ENCODE results near the gene TMEM144. TPM values are rescaled to one million over a fixed set of nuclear protein-coding genes. Genes with fewer than 3 reads are reported as not detected.

Gene TMEM144
- total RNA-seq, 1 donor = 7.3 TPM

- TF ChIP-seq, protein P1, sequence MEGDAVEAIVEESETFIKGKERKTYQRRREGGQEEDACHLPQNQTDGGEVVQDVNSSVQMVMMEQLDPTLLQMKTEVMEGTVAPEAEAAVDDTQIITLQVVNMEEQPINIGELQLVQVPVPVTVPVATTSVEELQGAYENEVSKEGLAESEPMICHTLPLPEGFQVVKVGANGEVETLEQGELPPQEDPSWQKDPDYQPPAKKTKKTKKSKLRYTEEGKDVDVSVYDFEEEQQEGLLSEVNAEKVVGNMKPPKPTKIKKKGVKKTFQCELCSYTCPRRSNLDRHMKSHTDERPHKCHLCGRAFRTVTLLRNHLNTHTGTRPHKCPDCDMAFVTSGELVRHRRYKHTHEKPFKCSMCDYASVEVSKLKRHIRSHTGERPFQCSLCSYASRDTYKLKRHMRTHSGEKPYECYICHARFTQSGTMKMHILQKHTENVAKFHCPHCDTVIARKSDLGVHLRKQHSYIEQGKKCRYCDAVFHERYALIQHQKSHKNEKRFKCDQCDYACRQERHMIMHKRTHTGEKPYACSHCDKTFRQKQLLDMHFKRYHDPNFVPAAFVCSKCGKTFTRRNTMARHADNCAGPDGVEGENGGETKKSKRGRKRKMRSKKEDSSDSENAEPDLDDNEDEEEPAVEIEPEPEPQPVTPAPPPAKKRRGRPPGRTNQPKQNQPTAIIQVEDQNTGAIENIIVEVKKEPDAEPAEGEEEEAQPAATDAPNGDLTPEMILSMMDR (IDR thresholded peaks at IDR 0.05; ENCODE audit: insufficient read depth, low read depth, low read length) = no peak
- no peak for DNase-seq (ENCODE audit: low read depth)
Measured at GRCh38 chr4:158192439-158193158, 17.7 kb upstream of the TMEM144 start.

GRCh38 chr4:158193171-158193749 is 17.0 kb upstream of the TMEM144 start:
- DNase-seq (ENCODE audit: low read depth) = peak; percentile 16
- H3K4me3 ChIP-seq (ENCODE audit: low read depth, low read length) = no peak overlapping the region
- TF ChIP-seq, protein P1 (IDR thresholded peaks at IDR 0.05; ENCODE audit: insufficient read depth, low read depth, low read length) = peak; percentile 56

More at GRCh38 chr4:158192439-158193158, 17.7 kb upstream of the TMEM144 start:
- H3K4me3 ChIP-seq (ENCODE audit: low read depth, low read length) = no peak overlapping the region

DNA sequence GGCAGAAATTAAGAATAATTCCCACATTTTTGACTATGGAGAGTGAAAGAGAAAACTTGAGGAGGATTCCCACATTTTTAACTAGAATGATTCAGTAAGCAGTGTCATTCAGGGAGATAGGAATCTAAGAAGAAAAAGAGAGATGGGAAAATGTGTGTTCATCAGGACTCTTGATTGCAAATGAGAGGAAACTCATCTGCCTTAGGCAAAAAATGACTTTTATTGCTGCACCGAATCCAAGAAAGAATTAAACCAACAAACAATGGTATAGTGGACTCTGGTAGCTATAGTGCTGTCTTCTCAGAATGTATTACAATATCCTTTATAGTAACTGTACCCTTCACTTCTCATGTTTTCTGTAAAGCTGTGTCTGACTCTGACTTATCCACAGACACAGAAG is 15.0 kb upstream of the TMEM144 start:
- DNase-seq (ENCODE audit: low read depth) = no peak

GRCh38 chr4:158197194-158197776 is 13.0 kb upstream of the TMEM144 start:
- TF ChIP-seq, protein P1 (IDR thresholded peaks at IDR 0.05; ENCODE audit: insufficient read depth, low read depth, low read length) = no peak
- DNase-seq (ENCODE audit: low read depth) = no peak
- H3K4me3 ChIP-seq (ENCODE audit: low read depth, low read length) = no peak overlapping the region

More for the DNA sequence above, 15.0 kb upstream of the TMEM144 start:
- TF ChIP-seq, protein P1 (IDR thresholded peaks at IDR 0.05; ENCODE audit: insufficient read depth, low read depth, low read length) = no peak
- no peak overlapping the region for H3K4me3 ChIP-seq (ENCODE audit: low read depth, low read length)

DNA sequence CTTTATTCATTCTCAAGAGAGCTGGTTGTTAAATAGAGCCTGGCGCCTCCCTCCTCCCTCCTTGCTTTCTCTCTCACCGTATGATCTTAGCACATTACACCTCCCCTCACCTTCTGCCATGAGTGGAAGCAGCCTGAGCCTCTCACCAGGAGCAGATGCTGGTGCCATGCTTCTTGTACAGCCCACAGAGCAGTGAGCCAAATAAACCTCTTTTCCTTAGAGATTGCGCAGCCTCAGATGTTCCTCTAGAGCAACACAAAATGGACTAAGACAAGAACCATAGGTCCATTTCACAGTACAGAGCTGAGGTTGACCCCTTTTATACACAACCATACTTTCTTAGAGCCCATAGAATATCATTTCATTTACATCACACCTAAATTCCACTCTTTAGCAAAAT is 10.1 kb upstream of the TMEM144 start:
- TF ChIP-seq, protein P1 (IDR thresholded peaks at IDR 0.05; ENCODE audit: insufficient read depth, low read depth, low read length) = no peak
- no peak overlapping the region for H3K4me3 ChIP-seq (ENCODE audit: low read depth, low read length)
- no peak for DNase-seq (ENCODE audit: low read depth)

DNA sequence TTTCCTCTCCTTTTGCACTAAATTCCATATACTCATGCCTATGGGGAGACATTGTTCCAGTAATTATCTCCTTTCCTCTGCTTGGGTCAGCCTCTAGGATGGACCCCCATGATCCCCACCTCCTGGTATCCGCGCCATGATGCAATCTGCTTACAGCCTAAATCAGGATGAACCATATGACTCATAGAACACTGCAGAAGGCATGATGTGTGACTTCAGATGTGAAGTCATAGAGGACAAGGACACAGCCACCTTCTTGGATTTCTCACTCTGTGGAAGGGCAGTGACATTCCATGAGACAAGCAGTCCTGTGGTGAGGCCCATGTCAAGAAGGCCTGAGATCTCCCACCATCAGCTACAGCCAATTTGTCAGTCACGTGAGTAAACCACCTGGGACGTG is 9.0 kb upstream of the TMEM144 start:
- TF ChIP-seq, protein P1 (IDR thresholded peaks at IDR 0.05; ENCODE audit: insufficient read depth, low read depth, low read length) = no peak
- H3K4me3 ChIP-seq (ENCODE audit: low read depth, low read length) = no peak overlapping the region
- DNase-seq (ENCODE audit: low read depth) = no peak

All from fibroblast of villous mesenchyme (primary cell).